Ascending aorta (tissue), 2 donors: Measurements from ENCODE around the gene PAM16. TPM values are rescaled to one million over a fixed set of nuclear protein-coding genes. Genes with fewer than 3 reads are reported as not detected.

ENCODE experiments used
- DNase-seq, 2 donors: peaks; one replicate each; pipeline ENCODE4 v3.0.0-alpha.2; 2019; ENCODE audit warnings: low spot score in 2 of 2
- H3K27ac ChIP-seq, 2 donors: fragments of 200-600 bp; sonication (generic); one replicate each; pipeline ENCODE4 v1.5.1; 2016 to 2017; ENCODE audit warnings: mild to moderate bottlenecking in 1 of 2
- H3K27me3 ChIP-seq: fragments of 200-600 bp; sonication (generic); one replicate; pipeline ENCODE4 v1.5.1; 2017
- H3K36me3 ChIP-seq, 2 donors: fragments of 200-600 bp; sonication (generic); one replicate each; pipeline ENCODE4 v1.5.1; 2016
- H3K4me1 ChIP-seq, 2 donors: fragments of 200-600 bp; sonication (generic); one replicate each; pipeline ENCODE4 v1.5.1; 2016 to 2017; ENCODE audit warnings: mild to moderate bottlenecking in 1 of 2
- H3K4me3 ChIP-seq, 2 donors: fragments of 200-600 bp; sonication (generic); one replicate each; pipeline ENCODE4 v1.5.1; 2016 to 2017; ENCODE audit warnings: mild to moderate bottlenecking in 1 of 2
- H3K9me3 ChIP-seq, 2 donors: fragments of 200-600 bp; sonication (generic); one replicate each; pipeline ENCODE4 v1.5.1; 2016
- CTCF ChIP-seq, 3 experiments: fragments of 200-600 bp in 2 of 3; fragments of 450-650 bp in 1 of 3; sonication (generic) in 2 of 3; IDR thresholded peaks; one replicate each; pipeline ENCODE4 v1.5.1; 2016 to 2019; ENCODE audit warnings: antibody characterized with exemption in 3 of 3, mild to moderate bottlenecking in 1 of 3, moderate library complexity in 1 of 3
- intact Hi-C: fragments of 100-400 bp; cut with DNase I; formaldehyde crosslinking; loops from one replicate; pipeline ENCODE4 v1.15.1; 2023
- total RNA-seq: library from RNA; depleted of rRNA; stranded (reverse); fragments of >200 nt; gene quantifications from one replicate; pipeline ENCODE4 v1.1.0, GENCODE V29; 2016

The PAM16 gene
- total RNA-seq, 1 donor from 2014 or later = 26.6 TPM

- H3K27me3 ChIP-seq = no peaks in the 10 kb centered on the region
- intact Hi-C loops = no loop called here
- H3K27ac ChIP-seq = no peak overlapping the region
Observed at GRCh38 chr16:4362476-4363135, 11.5 kb upstream of the PAM16 start.

GRCh38 chr16:4361944-4362311 lies 10.8 kb upstream of the PAM16 start:
- H3K4me1 ChIP-seq = no peaks in the 10 kb centered on the region
- intact Hi-C loops = no loop called here
- no peak for TF ChIP-seq CTCF (IDR thresholded peaks at IDR 0.05)
- no peaks in the 10 kb centered on the region for H3K27me3 ChIP-seq
- no peak for DNase-seq
- no peak overlapping the region for H3K4me3 ChIP-seq
- no peaks in the 10 kb centered on the region for H3K9me3 ChIP-seq
- H3K27ac ChIP-seq = no peak overlapping the region
- H3K36me3 ChIP-seq = peaks cover 21 to 37% of the 10 kb centered on the region in 2 donors

More at GRCh38 chr16:4362476-4363135, 11.5 kb upstream of the PAM16 start:
- Histone ChIP-seq H3K4me1 (peaks cover 0 to 6% of the 10 kb centered on the region in 2 donors), H3K9me3 (no peaks in the 10 kb centered on the region), H3K4me3 (no peak overlapping the region), H3K36me3 (peaks cover 21 to 35% of the 10 kb centered on the region in 2 donors)
- DNase-seq = no peak
- no peak for TF ChIP-seq CTCF (IDR thresholded peaks at IDR 0.05)

- no peak for TF ChIP-seq CTCF (IDR thresholded peaks at IDR 0.05)
Observed at GRCh38 chr16:4361033-4361943, 10.2 kb upstream of the PAM16 start.

GRCh38 chr16:4360538-4361021 lies 9.5 kb upstream of the PAM16 start:
- no peak for TF ChIP-seq CTCF (IDR thresholded peaks at IDR 0.05)
- no peak for DNase-seq
- H3K27ac ChIP-seq = no peak overlapping the region
- peaks cover 21 to 40% of the 10 kb centered on the region in 2 donors for H3K36me3 ChIP-seq
- no peaks in the 10 kb centered on the region for H3K9me3 ChIP-seq
- intact Hi-C loops = no loop called here
- no peak overlapping the region for H3K4me3 ChIP-seq
- no peaks in the 10 kb centered on the region for H3K4me1 ChIP-seq
- H3K27me3 ChIP-seq = no peaks in the 10 kb centered on the region

More at GRCh38 chr16:4361033-4361943, 10.2 kb upstream of the PAM16 start:
- Histone ChIP-seq H3K27me3 (no peaks in the 10 kb centered on the region), H3K9me3 (no peaks in the 10 kb centered on the region), H3K36me3 (peaks cover 21 to 40% of the 10 kb centered on the region in 2 donors), H3K4me1 (no peaks in the 10 kb centered on the region), H3K4me3 (no peak overlapping the region), H3K27ac (no peak overlapping the region)
- intact Hi-C loops = no loop called here
- DNase-seq = no peak

- Histone ChIP-seq H3K27ac (no peak overlapping the region), H3K9me3 (no peaks in the 10 kb centered on the region), H3K36me3 (peaks cover 21 to 40% of the 10 kb centered on the region in 2 donors), H3K4me3 (no peak overlapping the region), H3K4me1 (no peaks in the 10 kb centered on the region), H3K27me3 (no peaks in the 10 kb centered on the region)
- intact Hi-C loops = loop anchor here (1.0 kb wide), 1 partner anchor 42 kb away; no protein-coding TSS in a partner anchor
- no peak for DNase-seq
- no peak for TF ChIP-seq CTCF (IDR thresholded peaks at IDR 0.05)
Observed at GRCh38 chr16:4359914-4360313, 8.8 kb upstream of the PAM16 start.
